T-helper 9 cell (primary cell): ENCODE measurements around the gene MEAF6.
A peak's percentile ranks its signal among the peaks of the same experiment; 100 is the strongest.
"Not testable (repeated sequence)": the region's sequence is repeated elsewhere in the genome, so short reads cannot be mapped to it uniquely, and the experiment has no call there.

Experiments used
- DNase-seq: peaks from one replicate; pipeline ENCODE4 v3.0.0-alpha.2; 2020
- total RNA-seq, 2 donors: gene quantifications; one replicate each; lab custom pipeline; 2026; lab: John Stamatoyannopoulos, UW

MEAF6 gene
- 45.1 to 82.7 reads per million in 2 donors for total RNA-seq

- peak; percentile 86 for DNase-seq
These were observed at the start of gene MEAF6 for GRCh38 chr1:37514350-37515184. Gene MEAF6, minus strand, starts transcription at chr1:37514766. Its CDS starts 20 bp downstream, at chr1:37514746.

DNA sequence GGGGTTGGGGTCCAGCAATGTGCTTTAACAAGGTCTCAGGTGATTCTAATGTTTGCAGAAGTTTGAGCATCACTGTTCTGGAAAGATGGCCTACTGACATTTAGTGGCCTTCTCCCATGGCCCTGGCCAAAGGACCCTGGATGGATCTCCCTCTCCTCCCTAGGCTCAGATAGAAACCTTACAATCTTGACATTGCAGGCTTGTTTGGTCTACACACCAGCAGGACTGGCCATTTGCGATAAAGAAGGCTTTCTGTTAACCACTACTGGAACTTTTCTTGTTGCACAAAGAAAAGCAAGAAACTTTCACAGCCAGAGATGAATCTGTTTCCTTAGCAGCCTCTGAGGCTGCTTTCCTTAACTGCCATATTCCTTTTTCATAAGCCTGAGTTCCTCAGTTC, 48.4 kb upstream of the MEAF6 start:
- no peak for DNase-seq

DNA sequence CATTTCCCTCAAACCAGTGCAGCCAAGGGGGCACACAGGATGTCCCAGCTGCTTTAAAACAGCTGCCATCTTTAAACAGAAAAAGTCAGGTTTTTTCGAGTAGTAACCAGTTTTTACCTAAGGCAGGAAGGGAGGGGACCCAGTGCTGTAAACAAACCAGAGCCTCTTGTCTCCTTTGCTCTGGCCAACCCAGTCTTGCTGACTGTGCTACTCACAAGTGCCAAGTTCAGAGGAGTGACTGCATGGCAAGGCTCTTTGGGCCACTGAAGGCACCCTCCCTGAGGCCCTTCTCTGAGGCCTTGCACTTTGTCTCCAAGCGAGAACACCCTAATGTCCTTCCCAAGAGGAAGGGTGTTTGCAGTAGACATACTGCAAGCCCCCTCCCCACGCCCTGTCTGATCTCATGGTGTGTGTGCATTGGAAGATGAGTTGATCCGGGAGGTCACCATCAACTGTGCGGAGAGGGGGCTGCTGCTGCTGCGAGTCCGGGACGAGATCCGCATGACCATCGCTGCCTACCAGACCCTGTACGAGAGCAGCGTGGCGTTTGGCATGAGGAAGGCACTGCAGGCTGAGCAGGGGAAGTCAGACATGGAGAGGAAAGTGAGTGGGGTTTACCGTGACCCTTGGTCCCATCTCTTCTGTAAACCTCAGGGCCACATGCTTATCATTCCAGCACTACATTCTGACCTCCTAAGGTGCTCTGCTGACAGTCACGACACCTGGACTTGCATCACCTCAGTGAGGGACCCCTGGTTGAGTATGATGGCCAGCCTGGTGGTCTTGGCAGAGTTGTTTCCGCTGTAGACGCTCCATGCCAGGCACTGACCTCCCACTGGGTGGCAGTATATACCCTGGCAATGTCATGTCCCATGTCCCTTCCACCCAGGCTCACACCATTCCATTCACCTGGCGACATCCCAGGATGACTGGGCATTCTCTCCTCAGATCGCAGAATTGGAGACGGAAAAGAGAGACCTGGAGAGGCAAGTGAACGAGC, 46.9 kb upstream of the MEAF6 start:
- peak; percentile 10 for DNase-seq

- no peak for DNase-seq
These were observed 46.0 kb upstream of the MEAF6 start for GRCh38 chr1:37560401-37561132.

- not testable (repeated sequence) for DNase-seq
These were observed 45.4 kb upstream of the MEAF6 start for GRCh38 chr1:37559957-37560379.

- DNase-seq, result no peak
These were observed 44.5 kb upstream of the MEAF6 start for GRCh38 chr1:37559080-37559479.

- no peak for DNase-seq
These were observed 43.8 kb upstream of the MEAF6 start for GRCh38 chr1:37558411-37558810.

DNA sequence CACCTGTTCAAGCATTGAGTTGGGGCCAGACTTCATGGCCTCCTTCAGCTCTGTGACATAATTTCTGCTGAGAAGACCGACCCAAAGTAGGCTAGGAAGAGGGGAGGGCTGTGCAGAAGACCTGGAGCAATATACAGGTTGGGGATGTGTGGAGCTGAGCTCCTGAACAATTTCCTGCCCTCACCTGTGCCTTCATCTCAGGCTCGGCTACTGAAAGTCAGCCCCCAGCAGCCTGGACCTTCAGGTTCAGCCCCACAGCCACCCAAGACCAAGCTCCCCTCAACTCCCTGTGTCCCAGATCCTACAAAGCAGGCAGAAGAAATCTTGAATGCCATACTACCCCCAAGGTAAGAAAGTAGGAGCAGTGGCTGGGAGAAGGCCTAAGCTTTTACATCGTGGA, 42.8 kb upstream of the MEAF6 start:
- DNase-seq, result no peak

GRCh38 chr1:37556712-37557196, 42.2 kb upstream of the MEAF6 start, which contains the start of gene DNALI1:
Gene DNALI1, plus strand, starts transcription at chr1:37556940. Its CDS starts 55 bp downstream, at chr1:37556995.
- DNase-seq, result no peak

- peak; percentile 84 for DNase-seq
These were observed 39.6 kb upstream of the MEAF6 start, which contains the start of gene SNIP1 for GRCh38 chr1:37553927-37554808. Gene SNIP1, minus strand, starts transcription at chr1:37554293. Its CDS starts 64 bp downstream, at chr1:37554229.

DNA sequence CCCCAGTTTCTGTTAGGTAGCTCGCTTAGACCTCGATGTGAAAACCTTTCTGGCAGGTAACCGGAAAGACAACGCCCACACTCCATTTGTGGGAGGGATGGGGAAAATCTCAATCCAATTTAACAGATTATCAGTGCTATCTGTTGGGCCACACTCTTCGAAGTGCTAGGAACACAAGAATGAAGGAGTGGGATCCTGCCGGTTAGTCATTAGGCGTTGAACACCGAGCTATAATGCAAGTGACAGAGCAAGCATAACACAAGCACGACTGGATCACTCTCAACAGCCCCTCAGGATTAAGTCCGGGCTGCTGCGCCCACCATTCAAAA, 39.0 kb upstream of the MEAF6 start:
- no peak for DNase-seq

DNA sequence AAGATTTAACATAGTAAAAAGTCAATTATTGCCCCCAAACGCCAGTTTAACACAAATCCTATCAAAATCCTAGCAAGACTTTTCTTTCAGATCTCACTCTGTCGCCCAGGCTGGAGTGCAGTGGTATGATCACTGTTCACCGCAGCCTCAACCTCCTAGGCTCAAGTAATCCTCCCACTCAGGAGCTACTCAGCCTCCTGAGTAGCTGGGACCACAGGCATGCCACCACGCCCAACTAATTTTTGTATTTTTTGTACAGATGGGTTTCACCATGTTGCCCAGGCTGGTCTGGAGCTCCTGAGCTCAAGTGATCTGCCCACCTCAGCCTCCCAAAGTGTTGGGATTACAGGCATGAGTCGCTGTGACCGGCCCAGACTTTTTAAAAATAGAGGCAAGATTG, 34.8 kb upstream of the MEAF6 start:
- no peak for DNase-seq

- no peak for DNase-seq
These were observed 30.5 kb upstream of the MEAF6 start for GRCh38 chr1:37545019-37545418.

DNA sequence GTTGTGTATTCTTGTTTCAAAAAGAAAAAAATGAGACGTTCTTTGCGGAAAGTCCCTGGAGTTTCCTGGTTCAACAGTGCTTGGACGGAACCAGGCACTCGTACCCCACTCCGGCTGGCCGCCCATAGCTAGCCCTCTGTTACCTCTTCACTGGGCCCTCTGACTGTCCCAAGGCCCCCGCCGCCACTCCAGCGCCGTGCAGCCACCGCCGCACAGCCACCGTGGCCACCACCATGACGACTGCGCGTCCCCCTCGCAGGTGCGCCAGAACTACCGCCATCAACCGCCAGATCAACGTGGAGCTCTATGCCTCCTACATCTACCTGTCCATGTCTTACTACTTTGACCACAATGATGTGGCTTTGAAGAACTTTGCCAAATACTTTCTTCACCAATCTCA, 30.0 kb upstream of the MEAF6 start:
- no peak for DNase-seq

GRCh38 chr1:37540036-37540785, 25.6 kb upstream of the MEAF6 start:
- no peak for DNase-seq

- not testable (repeated sequence) for DNase-seq
These were observed 24.6 kb upstream of the MEAF6 start for GRCh38 chr1:37539154-37539553.

- DNase-seq, result no peak
These were observed 22.8 kb upstream of the MEAF6 start for GRCh38 chr1:37537378-37537777.

DNA sequence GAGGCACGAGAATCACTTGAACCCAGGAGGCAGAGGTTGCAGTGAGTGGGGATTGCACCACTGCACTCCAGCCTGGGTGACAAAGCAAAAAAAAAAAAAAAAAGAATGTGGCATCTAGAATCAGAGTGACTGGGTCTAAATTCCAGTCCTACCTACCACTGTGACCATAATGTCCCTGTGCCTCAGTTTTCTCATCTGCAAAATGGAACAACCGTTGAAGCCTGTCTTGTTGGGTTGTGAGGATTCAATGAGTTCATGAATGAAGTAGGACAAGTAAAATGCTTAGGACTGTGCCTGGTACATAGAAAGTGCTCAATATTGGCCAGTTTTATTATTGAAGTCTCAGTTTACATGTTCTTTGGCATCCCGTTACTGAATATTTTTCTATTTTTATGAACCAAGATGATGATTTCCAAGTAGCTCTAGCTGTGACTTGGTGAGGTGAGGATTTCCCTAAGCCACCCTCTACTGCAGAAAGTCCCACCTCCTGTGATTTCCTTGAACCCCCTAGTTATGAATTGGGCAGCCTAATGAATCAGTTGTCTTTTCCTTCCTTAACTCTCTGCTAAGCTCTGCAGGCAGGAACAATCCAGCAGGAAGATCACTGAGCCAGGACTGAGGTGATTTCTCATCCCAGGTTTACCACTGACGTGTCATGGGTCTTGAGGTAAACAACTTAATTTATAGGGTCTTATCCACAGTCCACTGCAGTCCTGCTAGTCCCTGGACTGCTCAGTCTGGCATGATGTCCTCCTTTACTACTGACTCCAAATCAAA, 18.9 kb upstream of the MEAF6 start:
- DNase-seq, result no peak

DNA sequence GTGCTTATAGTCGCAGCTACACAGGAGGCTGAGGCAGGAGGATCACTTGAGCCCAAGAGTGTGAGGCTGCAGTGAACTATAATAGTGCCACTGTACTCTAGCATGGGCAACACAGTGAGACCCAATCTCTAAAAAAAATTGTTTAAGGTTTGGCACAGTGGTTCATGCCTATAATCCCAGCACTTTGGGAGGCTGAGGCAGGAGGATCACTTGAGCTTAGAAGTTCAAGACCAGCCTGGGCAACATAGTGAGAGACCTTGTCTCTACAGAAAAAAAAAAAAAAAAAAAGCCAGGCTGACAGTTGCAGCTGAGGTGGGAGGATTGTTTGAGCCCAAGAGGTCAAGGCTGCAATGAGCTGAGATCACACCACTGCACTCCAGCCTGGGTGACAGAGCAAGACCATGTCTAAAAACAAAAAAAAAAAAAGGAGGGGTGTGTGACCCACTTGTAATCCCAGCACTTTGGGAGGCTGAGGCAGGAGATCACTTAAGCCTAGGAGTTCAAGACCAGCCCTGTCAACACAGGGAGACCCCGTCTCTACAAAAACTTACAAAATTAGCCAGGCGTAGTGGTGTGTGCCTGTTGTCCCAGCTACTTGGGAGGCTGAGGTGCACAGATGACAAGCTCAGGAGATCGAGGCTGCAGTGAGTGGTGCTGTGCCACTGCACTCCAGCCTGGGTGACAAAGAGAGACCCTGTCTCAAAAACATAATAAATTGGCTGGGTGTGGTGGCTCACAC, 18.0 kb upstream of the MEAF6 start:
- DNase-seq, result not testable (repeated sequence)
